ENCODE data around the gene SIL1.
"Not testable (repeated sequence)": the region's sequence is repeated elsewhere in the genome, so short reads cannot be mapped to it uniquely, and the experiment has no call there.

The SIL1 gene

DNA sequence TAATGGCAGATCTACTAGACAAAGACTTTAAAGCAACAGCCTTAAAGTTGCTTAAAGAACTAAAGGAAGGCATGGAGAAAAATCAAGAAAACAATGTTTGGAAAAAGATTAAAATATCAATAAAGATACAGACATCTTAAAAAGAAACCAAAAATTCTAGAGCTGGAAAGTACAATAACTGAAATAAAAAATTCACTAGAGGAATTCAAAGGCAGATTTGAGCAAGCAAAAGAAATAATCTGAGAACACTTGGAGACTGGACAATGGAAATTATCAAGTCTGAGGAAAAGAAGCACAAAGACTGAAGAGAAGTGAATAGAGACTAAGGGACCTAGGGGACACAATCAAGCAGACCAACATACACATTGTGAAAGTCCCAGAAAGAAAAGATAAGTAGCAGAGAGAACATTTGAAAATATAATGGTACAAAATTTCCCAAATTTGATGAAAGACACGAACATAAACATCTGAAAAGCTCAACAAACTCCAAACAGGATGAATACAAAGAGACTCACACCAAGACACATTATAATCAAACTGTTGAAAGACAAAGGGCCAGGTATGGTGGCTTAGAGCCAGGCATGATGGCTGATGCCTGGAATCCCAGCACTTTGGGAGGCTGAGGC is 26.3 kb downstream of the SIL1 start:
- DNase-seq, result no peak

DNA sequence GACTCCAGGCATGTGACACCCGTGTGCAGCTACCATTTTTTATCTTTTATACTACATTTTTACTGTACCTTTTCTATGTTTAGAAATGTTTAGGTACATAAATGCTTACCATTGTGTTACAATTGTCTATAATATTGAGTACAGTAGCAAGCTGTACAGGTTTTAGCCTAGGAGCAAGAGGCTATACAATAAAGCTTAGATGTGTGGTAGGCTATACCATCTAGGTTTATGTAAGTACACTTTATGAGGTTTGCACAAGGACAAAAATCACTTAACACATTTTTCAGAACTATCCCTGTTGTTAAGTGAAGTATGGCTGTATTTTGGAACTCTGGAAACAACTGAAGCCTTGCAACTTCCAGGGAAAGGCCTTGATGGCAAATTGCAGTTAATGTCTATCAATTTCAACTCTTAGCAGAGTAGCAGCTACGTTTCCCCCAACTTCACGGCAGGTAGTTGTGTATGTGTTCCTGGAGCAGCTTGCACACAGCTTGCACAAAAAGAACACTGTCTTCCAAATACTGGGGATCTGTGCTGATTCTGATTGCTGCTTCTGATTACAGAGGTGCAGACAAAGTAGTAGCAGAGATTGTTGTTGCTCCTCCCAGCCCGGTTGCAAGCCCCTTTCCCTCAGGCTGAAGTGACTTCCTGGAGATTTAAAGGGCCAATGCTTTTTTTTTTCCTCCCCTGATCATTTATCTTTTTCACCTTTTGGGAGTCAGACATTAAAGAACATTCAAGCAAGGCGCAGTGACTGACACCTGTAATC is 30.0 kb downstream of the SIL1 start:
- no peak for DNase-seq

DNA sequence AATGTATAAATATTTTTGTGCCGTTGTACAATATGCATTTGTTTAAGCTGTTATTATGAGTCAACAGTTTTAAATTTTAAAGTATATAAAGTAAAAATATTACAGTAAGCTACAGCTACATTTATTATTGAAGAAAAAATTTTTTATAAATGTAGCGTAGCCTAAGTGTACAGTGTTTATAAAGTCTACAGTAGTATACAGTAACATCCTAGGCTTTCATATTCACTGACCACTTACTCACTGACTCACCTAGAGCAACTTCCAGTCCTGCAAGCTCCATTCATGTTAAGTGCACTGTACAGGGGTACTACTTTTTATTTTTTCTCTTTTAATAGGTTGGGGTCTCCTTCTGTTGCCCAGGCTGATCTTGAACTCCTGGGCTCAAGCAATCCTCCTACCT is 30.6 kb downstream of the SIL1 start:
- no peak for DNase-seq

DNA sequence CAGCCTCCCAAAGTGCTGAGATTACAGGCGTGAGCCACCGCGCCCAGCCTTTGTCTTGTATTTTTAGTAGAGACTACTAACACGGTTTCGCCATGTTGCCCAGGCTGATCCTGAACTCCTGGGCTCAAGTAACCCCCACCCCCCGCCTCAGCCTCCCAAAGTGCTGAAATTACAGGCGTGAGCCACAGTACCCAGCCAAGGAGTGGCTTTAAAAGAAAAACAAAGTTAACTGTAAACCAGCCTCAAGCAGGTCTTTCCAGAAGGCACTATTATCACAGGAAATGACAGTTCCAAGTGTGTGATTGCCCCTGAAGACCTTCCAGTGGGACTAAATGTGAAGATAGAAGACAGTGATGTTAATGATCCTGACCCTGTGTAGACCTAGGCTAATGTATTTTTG is 31.1 kb downstream of the SIL1 start:
- no peak for DNase-seq

DNA sequence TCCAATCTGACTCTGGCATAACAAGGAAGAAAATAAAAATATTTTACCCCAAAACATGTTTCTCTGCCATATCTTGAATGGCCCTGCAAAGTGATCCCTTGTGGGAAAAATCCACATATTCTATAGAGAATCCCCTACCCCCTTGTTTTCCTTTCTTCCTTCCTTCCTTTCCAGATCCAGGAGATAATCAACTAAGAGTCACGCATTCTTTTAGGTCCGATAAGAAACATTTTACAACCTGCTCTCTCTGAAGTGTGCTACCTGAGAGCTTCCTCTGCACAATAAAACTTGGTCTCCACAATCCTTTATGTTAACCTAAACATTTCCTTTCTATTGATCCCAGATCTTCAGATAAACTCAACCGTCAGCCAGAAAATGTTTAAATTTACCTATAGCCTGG is 33.3 kb downstream of the SIL1 start:
- DNase-seq, result not testable (repeated sequence)

DNA sequence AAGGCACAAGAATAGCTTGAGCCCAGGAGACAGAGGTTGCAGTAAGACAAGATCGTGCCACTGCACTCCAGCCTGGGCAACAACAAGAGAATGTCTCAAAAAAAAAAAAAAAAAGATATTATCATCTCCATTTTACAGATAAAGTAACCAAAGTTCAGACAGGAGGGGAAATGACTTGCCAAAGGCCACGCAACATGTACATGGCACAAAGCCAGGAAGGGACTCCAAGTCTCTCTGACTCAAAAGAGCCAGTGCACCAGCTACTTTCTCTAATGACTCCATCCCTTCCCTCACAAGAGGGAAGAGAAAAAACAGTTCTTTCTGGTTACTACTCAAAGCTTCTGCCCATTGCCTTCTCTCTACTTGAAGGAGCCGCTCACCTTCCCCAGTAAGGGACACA is 34.1 kb downstream of the SIL1 start:
- no peak for DNase-seq

DNA sequence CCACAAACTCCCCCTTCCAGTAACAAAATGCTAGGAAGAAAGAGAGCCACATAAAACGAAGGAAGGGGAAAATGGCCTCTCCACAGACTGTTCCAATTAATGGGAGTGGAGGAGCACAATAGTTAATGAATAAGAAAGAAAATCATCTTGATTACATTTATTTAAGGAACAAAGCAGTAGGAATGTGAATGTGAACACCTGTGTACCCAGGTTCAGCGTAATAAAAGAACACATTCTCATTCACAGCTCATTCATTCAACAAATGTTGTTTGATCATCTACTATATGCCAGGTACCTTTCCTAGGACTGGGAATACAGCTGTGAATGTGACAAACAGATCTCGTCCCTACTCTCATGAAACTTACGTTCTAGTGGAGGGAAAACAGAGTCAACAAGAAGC is 35.7 kb downstream of the SIL1 start:
- DNase-seq, result no peak

DNA sequence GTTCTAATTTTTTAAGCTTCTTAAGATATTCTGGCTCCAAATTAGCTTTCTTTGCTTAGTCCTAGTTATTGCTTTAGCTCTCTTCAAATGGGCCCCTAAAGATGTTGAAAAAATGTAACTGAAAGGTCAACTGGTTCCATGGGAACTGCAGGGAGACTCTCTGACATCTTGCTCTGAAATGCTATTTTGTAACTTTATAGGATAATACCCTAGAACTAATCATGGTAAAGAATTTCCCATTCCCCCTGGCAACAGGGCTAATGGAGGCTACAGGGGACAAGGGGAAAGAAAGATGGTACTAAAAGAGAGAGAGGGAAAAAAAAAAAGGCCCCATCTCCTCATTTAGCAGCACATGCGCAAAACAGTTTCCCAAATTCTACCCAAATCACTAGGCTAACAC is 39.4 kb downstream of the SIL1 start:
- no peak for DNase-seq

DNA sequence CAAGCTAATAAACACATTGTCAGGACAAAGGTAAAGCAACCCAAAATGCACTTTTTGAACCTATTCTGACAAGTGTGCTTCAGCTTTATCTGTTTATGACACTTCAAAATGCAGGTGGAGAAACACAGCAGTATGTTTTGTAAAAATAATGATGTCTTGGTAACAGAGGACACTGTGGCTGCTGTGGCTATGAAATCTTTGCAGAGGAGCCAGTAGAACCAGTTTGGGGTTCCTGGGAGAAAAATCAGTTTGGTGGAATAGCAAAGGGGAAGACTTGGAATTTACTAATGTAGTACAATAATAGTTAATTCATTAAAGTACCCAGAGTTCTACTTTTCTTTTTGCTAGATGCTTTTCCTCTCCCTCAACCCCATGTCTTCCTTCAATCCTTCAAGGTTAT is 40.6 kb downstream of the SIL1 start:
- no peak for DNase-seq

DNA sequence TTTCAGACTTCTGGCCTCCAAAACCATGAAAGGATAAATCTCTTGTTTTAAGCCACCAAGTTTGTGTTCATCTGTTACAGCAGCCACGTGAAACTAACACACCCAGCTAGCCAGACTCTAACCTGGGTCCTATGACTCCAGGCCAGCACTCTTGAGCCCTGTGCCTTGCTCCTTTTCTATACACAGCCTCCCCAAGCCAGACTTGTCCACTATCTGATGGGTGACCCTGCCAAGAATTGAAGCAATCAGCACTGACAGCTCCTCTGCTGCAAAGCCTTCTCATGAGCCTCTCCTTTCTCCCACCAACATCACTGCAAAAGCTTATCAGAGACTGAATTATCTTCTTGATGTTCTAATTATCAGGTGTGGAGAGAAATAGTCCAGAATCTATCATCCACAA is 41.4 kb downstream of the SIL1 start:
- DNase-seq, result no peak

DNA sequence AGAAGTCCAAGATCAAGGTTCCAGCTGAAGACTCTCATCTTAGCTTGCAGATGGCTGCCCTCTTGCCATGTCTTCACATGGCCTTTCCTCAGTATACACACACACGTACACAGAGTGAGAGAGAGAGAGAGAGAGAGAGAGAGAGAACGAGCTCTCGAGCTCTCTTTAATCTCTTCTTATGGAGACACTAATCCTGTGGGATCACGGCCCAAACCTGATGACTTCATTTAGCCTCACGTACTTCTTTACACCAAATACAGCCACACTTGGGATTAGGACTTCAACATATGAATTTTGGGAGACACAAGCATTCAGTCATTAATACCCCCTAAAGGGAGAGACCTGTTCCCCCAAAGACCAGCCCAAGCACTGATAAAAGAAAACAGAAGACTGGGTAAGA is 42.8 kb downstream of the SIL1 start:
- no peak for DNase-seq

DNA sequence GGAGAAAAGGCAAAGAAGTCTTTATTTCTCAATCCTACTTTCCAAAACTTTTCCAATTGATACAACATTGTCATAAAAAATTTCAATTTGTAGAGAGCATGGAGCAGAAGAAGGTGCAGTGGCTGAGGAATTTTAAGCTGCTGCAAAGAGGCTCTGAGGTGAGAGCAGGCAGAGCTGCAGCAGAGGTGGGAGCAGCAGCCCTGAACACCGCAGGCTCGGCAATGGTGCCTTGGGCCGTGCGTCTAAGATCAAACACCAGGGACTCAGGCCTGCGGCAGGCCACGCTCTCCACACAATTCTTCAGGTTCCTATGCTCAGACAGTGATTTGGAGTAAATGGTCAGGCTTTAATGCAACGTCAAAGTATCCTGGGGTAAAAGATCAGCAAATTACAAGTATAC is 46.3 kb downstream of the SIL1 start:
- DNase-seq, result no peak

DNA sequence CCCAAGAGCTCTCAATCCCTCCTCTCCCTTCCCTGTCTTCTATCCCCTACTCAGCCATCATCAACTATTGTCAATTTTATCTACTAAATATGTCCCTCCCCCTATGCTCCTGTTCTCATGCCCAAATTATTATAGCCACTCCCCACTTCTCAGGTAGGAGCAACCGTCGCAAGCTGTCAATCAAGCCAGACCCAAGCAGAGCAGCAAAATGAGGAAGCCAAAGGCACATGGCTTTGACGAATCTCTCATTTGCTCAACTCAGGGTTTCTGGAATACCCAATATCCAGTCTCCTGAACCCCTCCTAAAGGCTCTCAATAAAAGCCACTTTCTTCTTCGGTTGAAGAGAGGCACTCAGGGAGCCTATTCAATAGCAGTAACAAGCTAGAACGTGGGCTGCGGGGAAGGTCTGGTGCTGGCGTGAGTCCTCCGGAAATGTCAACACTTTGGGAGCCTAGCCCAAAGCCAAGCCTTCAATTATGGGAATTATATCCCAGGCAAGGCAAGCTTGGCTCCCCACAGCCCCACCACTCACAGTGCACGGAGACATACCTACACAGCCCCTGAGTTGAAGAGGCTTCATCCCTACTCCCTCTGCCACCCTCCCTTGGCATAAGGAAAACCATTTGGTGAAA is 47.7 kb downstream of the SIL1 start:
- no peak for DNase-seq

DNA sequence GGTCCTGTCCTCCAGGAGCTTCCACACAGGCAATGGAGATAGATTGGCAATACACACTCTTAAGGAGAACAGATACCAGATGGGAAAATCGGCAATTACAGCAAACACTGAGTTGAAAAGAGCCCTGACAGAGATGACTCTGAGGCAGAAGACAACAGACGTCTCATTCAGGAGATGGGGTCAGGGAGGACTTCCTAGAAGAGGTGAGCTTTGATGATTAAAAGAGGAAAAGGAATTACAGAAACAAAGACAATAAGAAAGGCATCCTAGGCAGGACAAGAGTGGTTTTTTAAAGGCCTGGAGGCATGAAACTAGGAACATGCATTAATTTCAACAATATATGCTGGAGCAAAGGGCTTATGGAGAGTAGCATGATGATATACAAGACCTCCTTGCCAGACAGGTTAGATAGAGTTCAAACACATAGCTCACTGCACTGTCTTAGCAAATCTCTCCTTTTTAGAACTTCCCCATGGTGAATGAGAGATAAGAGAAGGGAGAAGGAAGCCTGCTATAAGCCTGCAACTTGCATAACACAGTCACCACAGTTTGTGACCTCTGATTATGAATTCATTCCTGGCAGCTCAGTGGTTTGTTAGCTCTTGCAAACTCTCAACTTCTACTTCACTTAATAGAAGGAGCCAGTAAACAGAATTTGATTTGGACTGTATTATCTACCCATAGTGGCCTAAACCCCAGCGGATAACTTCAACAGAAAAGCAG is 48.5 kb downstream of the SIL1 start:
- DNase-seq, result no peak

DNA sequence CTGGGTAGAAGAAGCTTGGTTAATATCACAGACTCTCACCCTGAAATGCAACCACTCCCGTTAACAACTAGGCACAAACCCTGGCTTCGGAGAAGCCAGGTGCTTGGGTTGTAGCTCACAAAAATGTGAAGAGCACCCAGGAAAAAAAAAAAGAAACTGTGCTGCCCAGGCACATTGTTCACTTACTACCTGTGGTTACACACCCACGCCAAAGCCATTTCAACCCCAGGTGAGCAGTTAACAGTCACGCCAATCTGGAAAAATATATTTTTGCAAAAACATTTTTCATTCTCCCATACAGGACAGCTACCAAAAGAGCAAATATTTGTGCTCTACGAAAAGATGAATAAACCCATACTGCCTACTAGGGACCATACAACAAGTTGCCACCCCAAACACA is 49.2 kb downstream of the SIL1 start:
- no peak for DNase-seq

DNA sequence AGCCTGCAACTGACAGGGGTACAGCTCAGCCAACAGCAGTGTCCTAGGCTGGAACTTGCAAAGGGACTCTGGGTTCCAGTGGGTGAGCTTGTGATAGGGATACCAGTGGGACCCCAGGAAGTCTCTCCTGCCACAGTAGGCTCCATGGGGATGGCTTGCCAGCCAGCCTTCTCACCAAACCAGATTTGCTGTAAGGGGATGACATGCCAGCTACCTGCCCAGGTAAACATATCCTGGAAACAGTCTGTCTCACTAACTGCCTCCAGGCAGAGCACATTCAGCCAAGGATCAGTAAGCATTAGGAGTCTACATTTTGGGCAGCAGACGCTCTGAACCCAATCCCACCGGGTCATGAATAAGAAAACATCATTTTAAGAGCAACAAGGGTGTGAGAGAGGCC is 49.9 kb downstream of the SIL1 start:
- DNase-seq, result no peak

DNA sequence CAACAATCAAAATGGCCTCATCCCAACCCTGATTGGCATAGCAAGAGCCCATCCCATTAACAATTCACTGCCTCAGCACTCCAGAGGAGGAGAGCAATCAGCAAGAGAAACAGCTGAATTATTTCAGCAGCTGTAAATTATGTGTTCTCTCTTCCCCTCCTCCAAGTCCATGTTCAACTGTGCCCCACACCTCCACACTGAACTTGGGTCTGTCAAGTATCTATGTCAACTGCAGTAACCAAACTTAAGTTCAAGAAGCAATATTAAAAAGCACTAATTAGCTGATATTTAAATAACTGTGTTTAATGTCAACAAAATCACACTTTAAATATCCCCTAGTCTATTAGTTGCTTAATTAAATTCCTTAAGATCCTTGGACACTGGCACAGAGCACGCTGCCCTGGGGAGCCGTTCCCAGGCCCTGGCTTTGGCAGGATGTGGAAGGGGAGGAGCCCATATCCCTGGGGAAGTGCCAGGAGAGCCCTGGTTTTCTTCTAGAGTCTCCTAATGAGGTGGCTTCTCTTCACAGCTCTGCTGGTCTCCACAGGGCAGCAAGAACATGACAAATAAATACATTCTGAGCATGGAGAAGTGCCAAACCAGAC is 50.6 kb downstream of the SIL1 start:
- DNase-seq, result peak; percentile 25

DNA sequence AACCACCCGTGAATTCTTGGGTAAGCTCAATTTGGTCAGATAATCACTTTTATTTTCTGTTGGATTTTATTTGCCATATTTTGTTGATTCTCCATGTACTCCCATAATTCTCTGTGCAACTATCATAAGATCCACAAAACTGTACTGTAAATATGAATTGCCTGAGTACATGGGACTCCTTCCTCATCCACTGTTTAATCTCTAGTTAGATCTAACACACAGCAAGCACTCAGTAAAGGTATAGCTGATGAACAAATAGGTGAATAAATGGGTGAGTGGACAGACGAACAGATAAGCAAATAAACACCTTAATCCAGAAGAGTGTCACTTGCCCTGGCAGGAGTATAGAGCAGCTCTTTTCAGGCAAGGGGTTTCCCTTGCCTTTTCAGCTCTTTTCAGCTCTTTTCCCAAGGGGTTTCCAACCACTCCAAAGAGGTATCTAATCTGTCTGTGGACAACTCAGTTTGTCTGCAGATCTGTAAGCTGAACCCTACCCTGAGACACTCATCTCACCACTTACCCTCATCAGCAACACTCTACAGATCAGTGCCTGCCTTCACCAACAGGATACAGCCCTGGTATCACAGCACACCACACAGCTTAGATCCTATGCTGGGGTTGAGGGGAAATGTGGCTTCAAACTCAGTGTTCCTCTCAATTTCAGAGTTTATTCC is 51.2 kb downstream of the SIL1 start:
- peak; percentile 87 for DNase-seq

DNA sequence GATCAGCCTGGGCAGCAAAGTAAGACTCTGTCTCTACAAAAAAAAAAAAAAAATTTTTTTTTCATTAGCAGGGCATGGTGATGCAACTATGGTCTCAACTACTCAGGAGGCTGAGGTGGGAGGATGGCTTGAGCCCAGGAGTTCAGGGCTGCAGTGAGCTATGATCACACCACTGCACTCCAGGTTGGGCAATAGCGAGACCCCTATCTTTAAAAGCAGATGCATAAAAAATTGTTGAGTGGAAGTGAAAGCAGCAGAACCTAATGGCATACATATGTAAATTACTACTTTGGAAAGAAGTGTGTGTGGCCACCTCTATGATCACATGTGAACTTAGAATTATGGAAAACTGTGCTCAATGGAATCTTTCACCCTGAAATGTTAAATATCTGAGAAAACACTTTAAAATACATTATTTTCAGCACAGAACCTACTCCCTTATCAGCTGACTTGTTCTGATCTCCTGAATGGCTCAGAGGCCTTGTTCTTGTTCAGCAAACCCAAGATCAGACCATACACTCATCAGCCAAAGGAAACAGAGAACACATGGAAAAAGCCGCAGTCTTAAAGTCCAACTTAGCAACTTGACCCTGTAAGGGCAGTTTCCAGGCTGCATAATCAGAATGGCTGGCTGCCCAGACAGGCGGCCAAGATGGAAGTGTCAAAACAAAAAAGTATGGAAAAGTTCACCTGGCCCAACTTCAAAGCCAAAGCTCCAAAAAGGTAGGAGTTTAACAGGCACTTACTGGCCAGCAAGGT is 56.5 kb downstream of the SIL1 start:
- DNase-seq, result no peak

DNA sequence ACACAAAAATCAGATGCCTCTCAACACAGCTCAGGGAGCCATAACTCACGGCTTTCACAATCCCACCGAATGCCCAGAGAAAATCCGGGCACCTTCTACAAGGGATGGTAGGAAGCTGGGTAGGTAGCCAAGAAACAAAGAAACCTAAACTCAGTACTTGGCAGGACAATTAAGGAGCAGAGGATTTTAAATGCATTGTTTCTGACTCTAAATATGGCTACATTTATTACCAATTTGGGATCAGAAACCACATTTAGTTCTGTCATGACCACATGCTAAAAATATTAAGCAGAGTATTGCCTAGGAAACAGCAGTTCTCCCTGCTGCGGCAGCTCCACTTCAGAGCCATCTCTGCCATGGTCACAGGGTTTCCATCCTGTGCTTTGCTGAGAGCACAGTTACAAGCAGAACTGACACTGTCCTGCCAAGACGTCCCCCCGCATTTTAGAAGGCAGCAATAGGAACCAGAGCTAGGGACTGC is 57.5 kb downstream of the SIL1 start:
- no peak for DNase-seq

DNA sequence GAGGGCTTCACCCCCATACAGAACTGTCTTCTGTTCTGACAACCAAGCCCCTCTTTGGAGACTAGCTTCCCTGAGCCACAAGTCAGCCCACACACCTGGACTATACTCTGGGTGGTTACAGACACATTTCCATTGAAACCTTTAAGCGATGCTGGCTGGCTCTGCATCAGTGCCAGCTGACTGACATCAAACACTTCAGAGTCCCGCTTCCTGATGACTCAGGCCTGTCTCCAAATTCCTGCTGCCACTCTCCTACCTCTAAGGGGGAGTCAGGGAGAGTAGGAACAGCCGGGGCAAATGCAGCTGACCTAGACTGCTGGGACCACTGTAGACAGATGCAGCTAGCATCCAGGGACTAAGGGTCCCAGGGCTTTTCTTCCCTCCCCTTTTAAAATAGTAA is 59.4 kb downstream of the SIL1 start:
- peak; percentile 68 for DNase-seq

DNA sequence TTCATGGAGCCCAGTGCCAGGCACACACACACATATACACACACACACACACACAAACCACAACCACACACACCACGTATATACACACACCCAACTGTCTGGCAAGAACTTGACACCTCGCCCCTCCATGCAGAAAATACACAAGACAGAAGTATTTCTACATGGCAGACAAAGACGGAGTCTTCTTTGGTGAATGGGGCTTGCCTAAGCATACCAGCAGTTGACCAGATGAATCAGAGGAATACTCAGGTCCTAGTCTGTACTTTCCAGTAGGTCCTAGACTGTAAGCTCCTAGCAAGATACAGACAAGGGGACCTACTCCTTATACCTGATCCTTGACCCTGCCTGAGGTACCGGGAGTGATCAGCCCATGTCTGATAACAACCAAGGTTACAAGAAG is 60.1 kb downstream of the SIL1 start:
- no peak for DNase-seq

All from NCI-H510A treated with DMSO at 0.1 percent for 48 hours (cell line).